LNCaP clone FGC (cell line): ENCODE measurements around the gene ARHGAP15.

Experiments
- DNase-seq: peaks from one replicate; pipeline ENCODE4 v3.0.0-alpha.2; 2011; ENCODE audit warnings: low read depth
- H3K4me3 ChIP-seq: 2 replicates; pipeline ENCODE4 v1.5.1; 2011; ENCODE audit warnings: mild to moderate bottlenecking, low read depth, low read length, control low read depth
- TF ChIP-seq, protein P1 (sequence below): IDR thresholded peaks from 2 replicates; pipeline ENCODE4 v1.5.1; 2012; ENCODE audit warnings: mild to moderate bottlenecking; ENCODE audit not compliant: control insufficient read depth, insufficient read depth; ENCODE audit errors: extremely low read depth

ARHGAP15 gene

DNA sequence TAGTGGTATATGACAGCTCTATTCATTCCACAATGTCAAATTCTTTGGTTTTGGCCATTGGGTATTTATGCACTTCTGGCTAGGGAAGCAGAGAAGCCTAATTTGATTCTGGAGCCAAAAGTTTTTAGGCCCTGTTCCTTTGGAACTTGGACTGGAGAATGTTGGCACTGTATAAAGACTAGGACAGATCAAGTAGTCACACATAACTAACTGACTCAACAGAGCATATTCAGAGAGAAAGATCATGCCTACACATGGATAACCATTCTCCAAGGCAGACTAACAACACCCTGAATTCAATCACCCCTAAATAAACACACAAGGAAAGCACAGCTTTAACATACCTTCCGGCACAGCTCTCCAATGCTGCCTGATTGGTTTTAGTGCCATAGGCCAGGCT is 62.9 kb downstream of the ARHGAP15 start:
- TF ChIP-seq, protein P1, sequence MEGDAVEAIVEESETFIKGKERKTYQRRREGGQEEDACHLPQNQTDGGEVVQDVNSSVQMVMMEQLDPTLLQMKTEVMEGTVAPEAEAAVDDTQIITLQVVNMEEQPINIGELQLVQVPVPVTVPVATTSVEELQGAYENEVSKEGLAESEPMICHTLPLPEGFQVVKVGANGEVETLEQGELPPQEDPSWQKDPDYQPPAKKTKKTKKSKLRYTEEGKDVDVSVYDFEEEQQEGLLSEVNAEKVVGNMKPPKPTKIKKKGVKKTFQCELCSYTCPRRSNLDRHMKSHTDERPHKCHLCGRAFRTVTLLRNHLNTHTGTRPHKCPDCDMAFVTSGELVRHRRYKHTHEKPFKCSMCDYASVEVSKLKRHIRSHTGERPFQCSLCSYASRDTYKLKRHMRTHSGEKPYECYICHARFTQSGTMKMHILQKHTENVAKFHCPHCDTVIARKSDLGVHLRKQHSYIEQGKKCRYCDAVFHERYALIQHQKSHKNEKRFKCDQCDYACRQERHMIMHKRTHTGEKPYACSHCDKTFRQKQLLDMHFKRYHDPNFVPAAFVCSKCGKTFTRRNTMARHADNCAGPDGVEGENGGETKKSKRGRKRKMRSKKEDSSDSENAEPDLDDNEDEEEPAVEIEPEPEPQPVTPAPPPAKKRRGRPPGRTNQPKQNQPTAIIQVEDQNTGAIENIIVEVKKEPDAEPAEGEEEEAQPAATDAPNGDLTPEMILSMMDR: no peak
- no peak overlapping the region for H3K4me3 ChIP-seq
- no peak for DNase-seq

DNA sequence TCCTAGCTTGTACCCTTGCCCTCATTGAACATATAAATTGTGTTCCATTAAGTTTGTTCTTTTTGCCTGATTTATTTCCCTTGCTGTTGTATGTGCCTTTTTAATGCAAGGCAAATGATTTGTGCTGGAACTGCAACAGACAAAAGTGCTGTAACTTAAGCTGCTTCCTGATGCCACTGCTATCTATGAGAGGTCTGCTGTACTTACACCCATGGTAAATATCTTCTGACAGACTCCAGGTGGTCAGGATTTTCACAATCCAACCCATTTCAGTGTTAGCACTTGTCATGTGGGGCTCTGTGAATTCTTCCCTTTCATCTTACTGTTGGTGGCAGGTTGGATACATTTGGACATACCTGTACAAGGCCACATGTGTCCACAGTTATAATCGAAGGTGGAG is 63.5 kb downstream of the ARHGAP15 start:
- TF ChIP-seq, protein P1: no peak
- H3K4me3 ChIP-seq: no peak overlapping the region
- DNase-seq: no peak

DNA sequence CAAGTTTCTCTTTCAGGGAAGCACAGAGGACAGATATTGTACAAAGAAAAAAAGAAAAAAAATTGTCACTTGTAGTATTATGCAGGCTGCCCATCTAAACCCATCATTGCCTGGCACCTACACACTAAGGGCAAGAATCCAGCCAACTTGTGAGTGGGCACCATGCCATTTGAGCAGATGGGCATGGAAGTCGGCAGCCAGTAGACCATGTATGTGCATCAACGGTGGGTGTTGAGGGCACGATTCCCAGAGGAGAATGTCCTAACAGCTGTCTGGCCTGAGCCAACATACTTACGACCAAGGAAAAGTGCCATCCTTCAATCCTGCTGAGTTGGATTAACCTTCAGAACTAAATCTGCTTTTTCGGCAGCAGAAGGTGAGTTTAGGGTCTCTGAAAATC is 63.9 kb downstream of the ARHGAP15 start:
- no peak for DNase-seq
- H3K4me3 ChIP-seq: no peak overlapping the region
- TF ChIP-seq, protein P1: no peak

DNA sequence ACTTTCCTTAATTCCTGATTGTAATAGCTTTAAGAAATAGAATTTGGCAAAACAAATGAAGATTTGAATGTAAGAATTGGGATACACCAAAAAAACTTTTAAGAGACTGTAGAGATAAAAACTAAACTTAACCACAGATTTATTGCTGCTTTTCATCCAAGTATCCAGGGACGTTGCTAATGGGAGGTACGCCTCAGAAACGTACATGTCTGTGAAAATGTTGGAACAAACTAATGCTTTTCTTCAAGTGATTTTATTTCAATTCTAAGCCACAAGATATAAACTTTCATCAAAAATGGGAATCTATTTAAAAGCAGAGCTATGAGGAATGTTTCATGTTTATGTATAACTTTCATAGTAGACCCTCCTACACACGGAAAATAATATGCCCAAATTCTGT is 66.3 kb downstream of the ARHGAP15 start:
- DNase-seq: no peak
- H3K4me3 ChIP-seq: no peak overlapping the region
- TF ChIP-seq, protein P1: no peak

DNA sequence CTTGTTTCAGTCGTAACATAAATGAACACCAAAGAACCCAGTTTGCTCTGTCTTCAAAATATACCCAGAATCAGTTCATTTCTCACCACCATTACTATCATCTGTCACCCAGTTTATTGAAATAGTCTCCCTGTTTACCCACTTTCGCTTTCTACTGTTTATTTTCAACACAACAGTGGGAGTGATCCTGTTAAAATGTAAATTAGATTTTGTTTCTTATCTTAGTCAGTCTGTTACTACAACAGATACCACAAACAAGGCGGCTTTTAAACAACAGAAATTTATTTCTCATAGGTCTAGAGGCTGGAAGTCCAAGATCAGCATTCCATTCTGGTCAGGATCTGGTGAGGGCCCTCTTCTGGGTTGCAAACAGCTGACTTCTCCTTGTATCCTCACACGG is 74.8 kb downstream of the ARHGAP15 start:
- no peak overlapping the region for H3K4me3 ChIP-seq
- DNase-seq: no peak
- TF ChIP-seq, protein P1: no peak

DNA sequence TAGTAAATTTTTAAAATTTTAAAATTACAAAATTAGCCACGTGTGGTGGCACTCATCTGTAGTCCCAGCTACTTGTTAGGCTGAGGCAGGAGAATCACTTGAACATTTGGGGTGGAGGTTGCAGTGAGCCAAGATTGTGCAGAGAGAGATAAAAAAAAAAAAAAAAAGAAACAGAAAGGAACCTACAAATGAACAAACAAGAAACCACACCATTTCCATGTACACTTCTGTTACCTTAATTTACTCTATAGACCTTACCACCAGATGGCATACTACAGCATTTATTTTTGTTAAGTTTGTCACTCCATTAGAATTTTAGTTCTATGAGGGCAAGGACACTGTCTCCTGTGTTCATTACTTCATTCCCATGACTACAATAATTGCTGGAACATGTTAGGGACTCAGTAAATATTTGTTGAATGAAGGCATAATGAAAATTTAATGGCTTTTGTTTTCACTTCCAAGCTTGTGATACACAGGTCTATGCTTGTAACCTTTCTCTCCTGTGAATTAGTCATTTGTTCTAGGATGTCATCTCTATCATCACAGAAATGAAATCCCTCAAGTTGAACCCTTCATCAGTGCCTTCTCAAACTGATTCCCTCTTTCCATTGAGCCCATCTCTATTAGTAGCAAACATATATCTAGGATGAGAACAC is 76.0 kb downstream of the ARHGAP15 start:
- no peak for DNase-seq
- no peak overlapping the region for H3K4me3 ChIP-seq
- TF ChIP-seq, protein P1: peak; percentile 50
